OCI-M2 (cell line): Measurements from ENCODE around the gene ACYP2.
"Not testable (repeated sequence)": the region's sequence is repeated elsewhere in the genome, so short reads cannot be mapped to it uniquely, and the experiment has no call there.

ENCODE experiments used
- DNase-seq: peaks from one replicate; lab custom pipeline; 2025; ENCODE audit not compliant: unreplicated experiment; lab: John Stamatoyannopoulos, UW

The ACYP2 gene

GRCh38 chr2:54115284-54116137 is at the start of gene ACYP2:
ACYP2 (plus strand) TSS chr2:54115615.
- peak; percentile 17 for DNase-seq

- no peak for DNase-seq
Observed at GRCh38 chr2:54065891-54066290, 49.5 kb upstream of the ACYP2 start.

GRCh38 chr2:54067851-54068375 is 47.5 kb upstream of the ACYP2 start:
- DNase-seq, result no peak

GRCh38 chr2:54072483-54072882 is 42.9 kb upstream of the ACYP2 start:
- DNase-seq, result not testable (repeated sequence)

GRCh38 chr2:54073796-54074195 is 41.6 kb upstream of the ACYP2 start:
- DNase-seq, result no peak

GRCh38 chr2:54074606-54075341 is 40.6 kb upstream of the ACYP2 start:
- DNase-seq, result no peak

GRCh38 chr2:54076586-54076985 is 38.8 kb upstream of the ACYP2 start:
- no peak for DNase-seq

- DNase-seq, result peak; percentile 38
Observed at GRCh38 chr2:54077088-54077900, 38.1 kb upstream of the ACYP2 start.

GRCh38 chr2:54079331-54079730 is 36.1 kb upstream of the ACYP2 start:
- no peak for DNase-seq

- DNase-seq, result no peak
Observed at GRCh38 chr2:54081574-54081973, 33.8 kb upstream of the ACYP2 start.

GRCh38 chr2:54083021-54083420 is 32.4 kb upstream of the ACYP2 start:
- DNase-seq, result no peak

GRCh38 chr2:54083445-54083844 is 32.0 kb upstream of the ACYP2 start:
- DNase-seq, result no peak

- no peak for DNase-seq
Observed at GRCh38 chr2:54084600-54084999, 30.8 kb upstream of the ACYP2 start.

GRCh38 chr2:54085069-54085468 is 30.3 kb upstream of the ACYP2 start:
- DNase-seq, result no peak

- DNase-seq, result no peak
Observed at GRCh38 chr2:54086157-54086556, 29.3 kb upstream of the ACYP2 start.

- DNase-seq, result no peak
Observed at GRCh38 chr2:54088191-54088634, 27.2 kb upstream of the ACYP2 start.

- DNase-seq, result no peak
Observed at GRCh38 chr2:54088719-54089118, 26.7 kb upstream of the ACYP2 start.

- no peak for DNase-seq
Observed at GRCh38 chr2:54090521-54091117, 24.8 kb upstream of the ACYP2 start.

- DNase-seq, result no peak
Observed at GRCh38 chr2:54092940-54093339, 22.5 kb upstream of the ACYP2 start.

GRCh38 chr2:54095406-54095805 is 20.0 kb upstream of the ACYP2 start:
- not testable (repeated sequence) for DNase-seq

GRCh38 chr2:54096141-54096540 is 19.3 kb upstream of the ACYP2 start:
- DNase-seq, result not testable (repeated sequence)
